T-helper 17 cell (primary cell): ENCODE data around the gene MYPOP. TPM values are rescaled to one million over a fixed set of nuclear protein-coding genes. Genes with fewer than 3 reads are reported as not detected.
"Not testable (repeated sequence)": the region's sequence is repeated elsewhere in the genome, so short reads cannot be mapped to it uniquely, and the experiment has no call there.

Source experiments
- ATAC-seq: fragments of 150-1000 bp; cut with Tn5 transposase; 2 replicates; pipeline ENCODE4 v1.10.0; 2021; ENCODE audit warnings: mild to moderate bottlenecking, moderate library complexity
- DNase-seq, 3 donors: peaks; one replicate each; pipeline versions ENCODE4 v3.0.0 to v3.0.0-alpha.2; 2020 to 2021
- H3K9me3 ChIP-seq: one replicate; pipeline ENCODE4 v1.7.0; 2013; ENCODE audit warnings: low read length, mild to moderate bottlenecking; ENCODE audit not compliant: control insufficient read depth, poor library complexity, severe bottlenecking
- H3K27ac Mint-ChIP-seq: one replicate; pipeline ENCODE4 v1.8.0; 2022; ENCODE audit warnings: mild to moderate bottlenecking, moderate library complexity, mixed read lengths
- H3K27me3 Mint-ChIP-seq: one replicate; pipeline ENCODE4 v1.8.0; 2022; ENCODE audit warnings: mixed read lengths
- H3K36me3 Mint-ChIP-seq: one replicate; pipeline ENCODE4 v1.8.0; 2022; ENCODE audit warnings: low read depth, mixed read lengths
- H3K4me1 Mint-ChIP-seq: one replicate; pipeline ENCODE4 v1.8.0; 2022; ENCODE audit warnings: mild to moderate bottlenecking, mixed read lengths
- H3K4me3 Mint-ChIP-seq: one replicate; pipeline ENCODE4 v1.8.0; 2022; ENCODE audit warnings: mild to moderate bottlenecking, moderate library complexity, mixed read lengths
- total RNA-seq, 4 donors: library from RNA in 2 of 4; stranded (reverse) in 2 of 4; gene quantifications; one replicate each; pipeline ENCODE4 v1.2.3 and lab custom pipeline; 2022 to 2026

MYPOP gene
- total RNA-seq, 2 donors from 2014 or later, result 7.1 to 7.5 TPM

DNA sequence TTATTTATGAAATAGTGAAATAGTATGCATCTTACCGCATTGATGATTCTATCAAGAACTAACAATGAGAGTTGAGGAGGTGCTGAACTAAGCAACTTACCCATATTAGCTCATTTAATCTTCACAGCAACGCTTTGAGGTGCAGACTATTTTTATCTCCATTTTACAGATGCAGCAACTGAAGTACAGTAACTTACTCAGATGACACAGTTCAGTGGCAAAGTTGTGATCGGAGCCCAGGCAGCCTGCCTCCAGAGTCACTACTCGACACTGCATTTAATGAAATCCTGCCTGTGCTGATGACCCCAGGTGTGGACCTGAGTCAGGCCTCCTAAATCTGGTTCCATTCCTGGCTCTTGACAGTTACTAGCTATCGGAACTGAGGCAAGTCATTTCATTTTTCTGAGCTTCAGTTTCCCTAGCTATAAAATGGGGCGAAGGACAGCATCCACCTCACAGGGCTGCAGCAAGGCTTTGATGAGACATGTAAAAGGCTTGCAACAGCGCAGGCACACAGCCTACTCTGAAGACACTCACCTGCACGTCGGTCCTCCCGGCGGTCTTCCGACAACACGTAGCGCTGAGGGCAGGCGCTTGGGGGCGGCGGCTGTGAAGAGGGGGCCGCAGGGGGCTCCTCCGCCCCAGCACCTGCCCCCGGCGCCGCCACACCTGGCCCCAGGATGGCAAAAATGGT is 1.5 kb downstream of the MYPOP start:
- H3K4me3 Mint-ChIP-seq, result peak overlapping the region; percentile 43
- no peaks in the 10 kb centered on the region for H3K27me3 Mint-ChIP-seq
- peaks cover 15% of the 10 kb centered on the region for H3K4me1 Mint-ChIP-seq
- ATAC-seq, result no peak
- peaks cover 2% of the 10 kb centered on the region for H3K36me3 Mint-ChIP-seq
- H3K9me3 ChIP-seq, result no peaks in the 10 kb centered on the region
- DNase-seq, result no peak
- no peak overlapping the region for H3K27ac Mint-ChIP-seq

DNA sequence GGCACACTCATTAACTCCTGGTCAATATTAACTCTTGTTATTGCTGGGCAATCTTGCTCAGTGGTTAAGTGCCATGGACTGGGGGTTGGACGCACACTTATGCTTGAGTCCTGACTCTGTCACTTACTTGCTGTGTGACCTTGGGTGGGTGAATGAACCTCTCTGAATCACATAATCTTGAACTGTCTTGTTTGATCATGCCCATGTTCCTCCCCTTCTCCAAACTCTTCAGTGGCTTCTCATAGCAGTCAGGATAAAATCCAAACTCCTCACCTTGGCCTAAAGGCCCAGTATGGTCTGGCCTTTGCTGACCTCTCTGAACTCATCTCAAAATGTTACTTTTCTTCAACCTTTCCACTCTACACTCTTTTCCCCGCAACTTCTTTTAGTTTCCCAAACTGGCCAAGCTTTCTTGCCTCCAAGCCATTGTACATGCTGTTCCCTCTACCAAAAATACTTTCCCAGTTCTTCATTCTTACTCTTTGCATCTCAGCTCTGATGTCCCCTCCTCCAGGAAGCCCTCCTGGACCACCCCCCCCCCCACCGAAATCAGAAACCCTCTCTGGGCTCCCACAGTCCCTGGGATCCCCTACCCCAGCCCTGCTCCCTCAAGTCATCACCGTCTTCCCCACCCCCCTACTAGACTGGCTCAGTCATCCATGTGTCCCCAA is 2.4 kb downstream of the MYPOP start:
- no peaks in the 10 kb centered on the region for H3K9me3 ChIP-seq
- peak overlapping the region; percentile 43 for H3K4me3 Mint-ChIP-seq
- H3K4me1 Mint-ChIP-seq, result peaks cover 15% of the 10 kb centered on the region
- peaks cover 2% of the 10 kb centered on the region for H3K36me3 Mint-ChIP-seq
- H3K27me3 Mint-ChIP-seq, result no peaks in the 10 kb centered on the region
- no peak for DNase-seq
- peak overlapping the region; percentile 43 for H3K27ac Mint-ChIP-seq
- ATAC-seq, result no peak

DNA sequence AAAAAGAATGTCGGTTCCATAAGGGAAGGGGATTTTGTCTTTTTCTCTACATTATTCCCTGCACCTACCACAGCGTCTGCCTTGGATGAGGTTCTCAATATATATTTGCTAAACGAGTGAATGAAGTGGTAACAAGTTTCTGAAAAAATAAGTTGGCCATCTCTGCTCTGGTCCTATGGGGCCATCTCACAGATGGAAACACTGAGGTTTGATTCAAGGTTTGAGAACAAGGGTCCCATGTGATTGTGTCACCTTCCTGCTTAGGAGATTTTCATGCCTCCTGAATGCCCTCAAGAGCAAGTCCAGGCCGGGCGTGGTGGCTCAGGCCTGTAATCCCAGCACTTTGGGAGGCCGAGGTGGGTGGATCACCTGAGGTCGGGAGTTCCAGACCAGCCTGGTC is 3.2 kb downstream of the MYPOP start:
- Mint-ChIP-seq H3K36me3 (peaks cover 2% of the 10 kb centered on the region), H3K27me3 (no peaks in the 10 kb centered on the region), H3K27ac (no peak overlapping the region), H3K4me1 (peaks cover 15% of the 10 kb centered on the region), H3K4me3 (peak overlapping the region; percentile 21)
- H3K9me3 ChIP-seq, result no peaks in the 10 kb centered on the region
- ATAC-seq (no peak), DNase-seq (no peak)

DNA sequence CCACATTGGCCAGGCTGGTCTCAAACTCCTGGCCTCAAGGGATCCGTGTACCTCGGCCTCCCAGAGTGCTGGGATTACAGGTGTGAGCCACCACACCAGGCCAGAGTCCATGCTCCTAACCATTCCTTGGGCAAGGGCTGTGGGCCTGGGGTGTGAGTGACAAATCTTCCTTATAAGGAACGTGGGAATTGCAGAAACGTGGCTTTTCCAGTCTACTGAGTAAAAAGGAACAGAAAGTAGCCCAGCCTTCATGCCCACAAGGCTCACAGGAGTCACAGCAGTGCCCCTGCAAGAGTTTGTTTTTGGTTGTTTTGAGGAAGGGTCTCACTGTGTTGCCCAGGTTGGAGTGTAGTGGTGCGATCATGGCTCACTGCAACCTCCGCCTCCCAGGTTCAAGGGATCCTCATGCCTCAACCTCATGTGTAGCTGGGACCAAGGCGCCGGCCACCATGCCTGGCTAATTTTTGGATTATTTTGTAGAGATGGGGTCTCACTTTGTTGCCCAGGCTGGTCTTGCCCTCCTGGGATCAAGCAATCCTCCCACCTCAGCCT is 5.1 kb downstream of the MYPOP start:
- Mint-ChIP-seq H3K27me3 (no peaks in the 10 kb centered on the region), H3K4me1 (peaks cover 13% of the 10 kb centered on the region), H3K36me3 (peaks cover 2% of the 10 kb centered on the region), H3K27ac (no peak overlapping the region), H3K4me3 (no peak overlapping the region)
- no peak for DNase-seq
- H3K9me3 ChIP-seq, result no peaks in the 10 kb centered on the region
- ATAC-seq, result no peak

DNA sequence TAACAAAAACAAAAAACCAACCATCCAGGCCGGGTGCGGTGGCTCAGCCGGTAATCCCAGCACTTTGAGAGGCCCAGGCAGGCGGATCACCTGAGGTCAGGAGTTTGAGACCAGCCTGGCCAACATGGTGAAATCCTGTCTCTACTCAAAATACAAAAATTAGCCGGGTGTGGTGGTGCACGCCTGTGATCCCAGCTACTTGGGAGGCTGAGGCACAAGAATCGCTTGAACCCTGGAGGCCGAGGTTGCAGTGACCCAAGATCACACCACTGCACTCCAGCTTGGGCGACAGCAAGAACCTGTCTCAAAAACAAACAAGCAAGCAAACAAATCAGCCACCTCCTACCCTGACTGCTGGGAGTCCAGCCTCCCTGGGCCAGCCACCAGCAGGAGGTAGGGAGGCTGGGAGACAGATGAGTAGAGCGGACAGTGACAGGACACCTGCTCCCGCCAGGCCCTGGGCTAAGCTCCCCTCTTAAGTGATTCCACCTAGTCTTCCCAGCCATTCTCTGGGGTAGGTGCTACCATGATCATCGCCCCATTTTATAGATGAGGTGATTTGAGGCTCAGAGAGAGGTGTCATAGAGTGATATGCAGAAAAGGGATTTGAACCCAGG is 6.3 kb downstream of the MYPOP start:
- H3K27me3 Mint-ChIP-seq, H3K4me3 Mint-ChIP-seq, H3K4me1 Mint-ChIP-seq, H3K36me3 Mint-ChIP-seq, H3K27ac Mint-ChIP-seq, H3K9me3 ChIP-seq, ATAC-seq, DNase-seq: not testable (repeated sequence)

DNA sequence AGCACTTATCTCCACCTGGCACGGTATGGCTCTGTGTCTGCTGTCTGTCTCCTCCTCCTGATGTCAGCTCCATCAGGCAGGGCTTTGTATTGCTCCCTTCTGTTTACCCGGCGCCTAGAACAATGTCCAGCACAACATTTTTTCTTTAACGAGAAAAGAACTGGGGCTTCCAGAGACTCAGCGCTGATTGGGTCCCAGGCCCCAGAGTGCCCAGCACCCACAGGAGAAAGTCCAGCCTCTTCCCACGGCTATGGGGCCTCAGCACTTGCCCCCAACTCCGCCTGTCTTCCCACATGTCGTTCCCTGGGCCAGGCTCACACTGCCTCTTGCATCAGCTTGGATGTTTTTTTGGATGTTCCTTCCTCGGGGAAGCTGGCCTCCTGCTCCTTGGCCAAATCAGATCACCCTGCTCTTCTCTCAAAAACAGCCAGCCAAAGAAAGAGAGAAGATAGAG is 6.9 kb downstream of the MYPOP start:
- DNase-seq (no peak), ATAC-seq (no peak)
- peaks cover 2% of the 10 kb centered on the region for H3K36me3 Mint-ChIP-seq
- H3K4me3 Mint-ChIP-seq, result no peak overlapping the region
- no peaks in the 10 kb centered on the region for H3K27me3 Mint-ChIP-seq
- H3K9me3 ChIP-seq, result no peaks in the 10 kb centered on the region
- peaks cover 7% of the 10 kb centered on the region for H3K4me1 Mint-ChIP-seq
- H3K27ac Mint-ChIP-seq, result no peak overlapping the region

DNA sequence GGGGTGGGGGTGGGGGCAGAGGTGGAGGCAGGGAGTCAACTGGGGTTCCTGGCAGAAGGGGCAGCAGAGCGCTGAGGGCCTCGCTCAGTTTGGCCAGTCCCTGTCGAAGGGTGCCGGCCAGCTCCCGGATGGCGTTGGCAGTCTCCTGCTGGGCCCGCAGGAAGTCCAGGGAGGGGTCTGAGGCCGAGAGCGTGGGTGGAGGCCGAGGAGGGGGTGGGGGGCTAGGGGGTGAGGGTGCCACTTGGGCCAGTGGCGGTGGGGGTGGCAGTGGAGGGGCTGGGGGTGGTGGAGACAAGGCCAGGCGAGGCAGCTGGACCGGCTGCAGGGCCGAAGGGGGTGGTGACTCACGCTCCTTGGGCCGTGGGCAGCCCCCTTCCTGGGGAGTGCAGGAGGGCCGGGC is 11.5 kb downstream of the MYPOP start:
- H3K27me3 Mint-ChIP-seq, result no peaks in the 10 kb centered on the region
- peaks cover 13% of the 10 kb centered on the region for H3K4me1 Mint-ChIP-seq
- no peak overlapping the region for H3K27ac Mint-ChIP-seq
- no peak overlapping the region for H3K4me3 Mint-ChIP-seq
- H3K36me3 Mint-ChIP-seq, result peaks cover 3% of the 10 kb centered on the region
- ATAC-seq (no peak), DNase-seq (no peak)
- no peaks in the 10 kb centered on the region for H3K9me3 ChIP-seq

DNA sequence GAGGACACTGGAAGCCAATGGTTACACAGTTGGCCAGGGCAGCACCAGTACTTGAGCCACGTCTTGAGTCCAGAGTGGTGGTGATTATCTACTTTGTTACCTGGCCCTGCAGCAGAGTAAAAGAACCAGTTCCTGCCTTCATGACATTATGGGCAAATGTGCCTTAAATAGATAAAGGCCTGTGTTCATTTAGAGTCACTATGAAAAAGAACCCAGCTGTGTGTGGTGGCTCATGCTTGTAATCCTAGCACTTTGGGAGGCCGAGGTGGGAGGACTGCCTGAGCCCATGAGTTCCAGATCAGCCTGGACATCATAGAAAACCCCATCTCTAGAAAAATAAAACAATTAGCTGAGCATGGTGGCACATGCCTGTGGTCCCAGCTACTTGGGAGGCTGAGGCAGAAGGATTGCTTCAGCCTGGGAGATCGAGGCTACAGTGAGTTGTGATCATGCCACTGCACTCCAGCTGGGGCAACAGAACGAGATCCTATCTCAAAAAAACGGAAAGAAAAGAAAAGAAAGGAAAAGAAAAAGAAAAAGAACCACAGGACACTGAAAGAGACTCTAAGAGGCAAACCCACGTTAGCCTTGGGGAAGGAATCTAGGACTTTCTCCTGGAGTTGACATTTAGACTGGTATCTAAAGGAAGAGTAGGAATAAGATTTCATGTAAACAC is 13.1 kb downstream of the MYPOP start:
- ATAC-seq, result no peak
- no peak for DNase-seq
- H3K27ac Mint-ChIP-seq, result peak overlapping the region; percentile 29
- peaks cover 3% of the 10 kb centered on the region for H3K36me3 Mint-ChIP-seq
- no peak overlapping the region for H3K4me3 Mint-ChIP-seq
- no peaks in the 10 kb centered on the region for H3K9me3 ChIP-seq
- no peaks in the 10 kb centered on the region for H3K27me3 Mint-ChIP-seq
- peaks cover 13% of the 10 kb centered on the region for H3K4me1 Mint-ChIP-seq

DNA sequence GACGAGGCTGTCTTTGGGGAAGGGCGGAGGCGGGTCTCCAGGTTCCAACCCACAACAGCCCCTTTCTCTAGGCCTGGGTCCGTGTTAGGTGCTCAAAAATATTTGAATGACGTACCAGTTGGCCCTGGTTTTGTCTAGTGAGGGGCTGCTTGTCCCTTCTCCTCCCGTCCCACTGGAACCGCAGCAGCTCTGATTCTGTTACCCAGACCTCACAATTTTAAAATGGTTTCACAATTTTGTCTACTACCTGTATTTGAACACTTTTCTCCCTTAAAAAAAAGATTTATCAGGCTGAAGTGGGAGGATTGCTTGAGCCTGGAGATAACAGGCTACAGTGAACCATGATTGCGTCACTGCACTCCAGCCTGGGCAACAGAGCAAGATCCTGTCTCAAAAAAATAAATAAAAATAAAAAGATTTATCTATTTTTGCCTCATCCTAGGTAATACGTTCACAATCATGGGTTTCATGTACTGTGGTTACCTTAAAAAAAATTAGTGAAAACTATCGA is 15.2 kb downstream of the MYPOP start:
- Mint-ChIP-seq H3K4me3 (no peak overlapping the region), H3K27ac (peak overlapping the region; percentile 98), H3K4me1 (peaks cover 18% of the 10 kb centered on the region), H3K27me3 (no peaks in the 10 kb centered on the region), H3K36me3 (peaks cover 3% of the 10 kb centered on the region)
- ATAC-seq (no peak), DNase-seq (no peak)
- H3K9me3 ChIP-seq, result no peaks in the 10 kb centered on the region

DNA sequence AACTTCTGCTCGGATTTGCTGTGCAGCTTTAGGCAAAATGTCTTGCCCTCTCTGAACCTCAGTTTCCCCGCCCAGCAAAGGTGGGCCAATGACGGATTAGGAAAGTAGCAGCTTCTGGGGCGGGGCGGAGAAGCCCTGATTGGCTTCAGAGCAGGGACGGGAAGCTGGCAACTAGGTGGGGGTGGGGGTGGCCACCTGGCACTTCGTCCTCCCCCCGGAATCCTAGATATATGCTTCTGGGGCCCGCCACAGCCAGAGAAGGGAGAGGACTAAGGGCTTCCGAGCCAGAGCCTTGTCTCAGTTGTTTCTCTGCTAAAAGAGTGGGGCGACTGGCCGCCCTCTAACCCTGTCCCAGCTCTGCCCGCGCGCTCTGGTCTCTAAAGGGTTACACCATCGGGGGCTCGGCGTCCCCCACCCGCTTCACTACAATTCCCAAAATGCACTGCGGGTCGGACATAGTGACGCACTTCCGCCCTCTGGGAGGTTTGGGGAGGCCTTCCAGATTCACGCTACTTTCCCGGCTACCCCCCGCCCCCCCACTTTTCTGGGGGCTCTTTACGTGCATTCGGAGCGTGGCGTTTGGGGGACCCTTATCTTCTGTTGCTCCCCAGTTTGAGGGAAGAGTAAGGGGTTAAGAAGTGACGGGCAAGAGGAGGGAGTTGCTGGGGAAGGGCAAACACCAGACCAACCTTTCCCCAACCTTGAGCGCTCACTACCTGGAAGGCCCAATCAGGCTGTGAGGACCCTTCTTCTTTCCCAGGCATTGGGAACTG is 15.8 kb downstream of the MYPOP start:
- peak overlapping the region; percentile 98 for H3K4me3 Mint-ChIP-seq
- H3K36me3 Mint-ChIP-seq, result peaks cover 3% of the 10 kb centered on the region
- H3K9me3 ChIP-seq, result no peaks in the 10 kb centered on the region
- DNase-seq (peak; percentile 73 to 82 (median 78)), ATAC-seq (peak; percentile 77)
- no peaks in the 10 kb centered on the region for H3K27me3 Mint-ChIP-seq
- peak overlapping the region; percentile 98 for H3K27ac Mint-ChIP-seq
- peaks cover 20% of the 10 kb centered on the region for H3K4me1 Mint-ChIP-seq

DNA sequence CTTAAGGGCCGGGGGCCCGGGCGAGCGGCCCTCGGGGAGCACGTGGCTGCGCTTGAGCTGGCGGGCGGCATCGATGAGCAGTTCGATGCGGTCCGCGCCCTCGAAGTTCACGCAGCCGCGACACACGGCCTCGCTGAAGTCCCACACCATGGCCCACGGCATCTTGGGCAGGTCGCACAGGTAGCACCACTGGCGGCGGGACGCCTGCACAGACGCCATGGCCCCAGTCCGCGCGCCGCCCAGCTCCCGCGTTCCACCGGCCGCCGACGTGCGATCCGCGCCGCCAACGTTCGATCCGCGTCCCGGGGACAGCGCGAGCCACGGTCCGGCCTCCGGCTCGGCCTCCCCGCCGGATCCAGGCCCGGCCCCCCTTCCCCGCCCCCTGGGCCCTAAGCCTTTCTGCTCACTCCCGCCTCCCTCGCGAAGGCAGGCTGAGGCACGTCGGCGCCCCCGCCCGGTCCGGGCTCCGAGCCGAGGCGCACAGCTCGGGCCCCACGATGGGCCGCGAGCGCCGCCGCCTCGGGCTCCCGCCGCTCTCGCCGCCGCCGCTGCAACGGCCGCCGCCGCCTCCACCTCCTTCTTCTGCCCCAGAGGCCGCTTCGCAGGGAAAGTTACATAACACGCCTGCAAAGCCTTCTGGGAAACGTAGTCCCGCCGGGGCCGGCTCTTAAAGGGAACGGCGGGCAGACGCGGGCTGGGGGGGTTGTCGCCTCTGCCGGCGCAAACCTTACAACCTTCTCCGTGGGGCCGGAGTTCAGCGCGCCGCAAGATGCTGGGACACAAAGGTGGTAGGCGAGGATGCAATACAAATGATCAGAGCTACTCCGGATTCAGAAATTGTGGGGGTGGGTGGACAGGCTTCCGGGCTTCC is 16.6 kb downstream of the MYPOP start, which contains the start of gene IRF2BP1:
Gene IRF2BP1, minus strand, starts transcription at position 586 of the 871 bp plus-strand sequence. Its CDS starts 367 bp downstream, at position 219.
- no peaks in the 10 kb centered on the region for H3K9me3 ChIP-seq
- DNase-seq (peak; percentile 79 to 87 (median 82)), ATAC-seq (peak; percentile 81)
- Mint-ChIP-seq H3K4me3 (peak within 1 kb of the TSS; percentile 98), H3K27me3 (no peaks in the 10 kb centered on the region), H3K4me1 (peaks cover 25% of the 10 kb centered on the region), H3K36me3 (peaks cover 3% of the 10 kb centered on the region), H3K27ac (peak within 1 kb of the TSS; percentile 98)
